Astrocyte of the hippocampus (primary cell): ENCODE results near the gene DOK3.
"Not testable (repeated sequence)": the region's sequence is repeated elsewhere in the genome, so short reads cannot be mapped to it uniquely, and the experiment has no call there.

ENCODE experiments used
- DNase-seq: peaks from one replicate; pipeline ENCODE4 v3.0.0; 2011; ENCODE audit warnings: low read depth, low spot score

DOK3 gene

DNA sequence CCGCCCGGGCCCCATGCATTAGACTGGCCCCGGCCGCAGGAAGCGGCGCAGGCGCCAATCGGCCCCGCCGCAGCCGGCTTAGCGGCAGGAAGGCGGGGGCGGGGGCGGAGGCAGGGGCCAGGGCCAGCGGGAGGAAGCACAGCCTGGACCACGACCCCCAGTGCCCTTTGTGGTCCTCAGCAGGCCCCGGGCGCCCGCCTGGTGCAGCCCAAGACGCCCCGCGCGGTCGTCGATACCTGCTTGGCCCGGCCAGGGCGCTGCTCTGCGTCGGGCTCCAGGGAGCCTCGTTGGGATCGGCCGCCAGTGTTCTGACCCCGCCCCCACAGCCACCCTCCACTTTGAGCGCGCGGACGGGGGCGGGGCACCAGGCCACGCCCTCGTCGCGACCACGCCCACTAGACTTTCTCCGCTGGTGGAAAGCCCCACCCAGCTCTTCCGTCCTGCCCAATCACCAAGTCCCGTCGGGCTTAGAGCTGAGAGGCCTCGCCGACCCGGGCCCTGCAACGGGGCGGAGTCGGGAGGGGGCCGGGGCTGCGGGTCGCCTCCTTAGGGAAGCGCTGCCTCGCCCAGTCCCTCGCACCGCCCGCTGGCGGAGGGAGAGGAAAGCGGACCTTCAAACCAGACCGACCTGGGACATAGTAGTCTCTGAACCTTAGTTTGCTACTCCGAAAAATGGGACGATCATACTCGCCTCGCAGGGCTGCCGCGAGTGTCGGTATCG is 12.2 kb downstream of the DOK3 start, which contains the start of gene PDLIM7:
PDLIM7 (minus strand) TSS at position 313 of the 721 bp plus-strand sequence. CDS start 1,092 bp downstream, outside the sequence.
- DNase-seq: peak; percentile 99

DNA sequence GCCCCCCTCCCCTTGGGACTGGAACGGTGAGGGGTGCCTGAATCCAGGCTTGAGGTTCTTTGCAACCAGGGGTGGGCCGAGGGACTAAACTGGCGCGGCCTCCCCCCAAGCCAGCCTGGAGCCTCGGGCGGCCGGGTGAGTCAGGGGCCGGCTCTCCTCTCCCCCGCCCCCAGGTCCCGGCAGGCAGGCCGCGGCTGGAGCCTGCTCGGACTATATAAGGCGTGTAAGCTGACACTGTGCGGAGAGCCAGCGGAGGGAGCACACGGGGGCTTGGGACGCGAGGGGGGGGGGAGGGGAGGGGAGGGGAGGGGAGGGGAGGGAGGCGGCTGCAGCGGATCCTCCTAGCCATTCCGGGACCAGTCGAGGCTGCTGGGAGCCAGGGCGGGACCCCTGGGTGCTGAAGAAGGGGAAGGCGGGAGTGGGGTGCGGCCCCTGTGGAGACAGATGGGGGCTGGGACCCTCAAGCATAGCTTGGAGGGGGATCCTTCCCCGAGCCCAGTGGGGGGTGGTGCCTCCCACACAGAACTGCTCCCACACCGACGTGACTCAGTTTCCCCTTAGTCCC is 12.8 kb downstream of the DOK3 start:
- peak; percentile 97 for DNase-seq

DNA sequence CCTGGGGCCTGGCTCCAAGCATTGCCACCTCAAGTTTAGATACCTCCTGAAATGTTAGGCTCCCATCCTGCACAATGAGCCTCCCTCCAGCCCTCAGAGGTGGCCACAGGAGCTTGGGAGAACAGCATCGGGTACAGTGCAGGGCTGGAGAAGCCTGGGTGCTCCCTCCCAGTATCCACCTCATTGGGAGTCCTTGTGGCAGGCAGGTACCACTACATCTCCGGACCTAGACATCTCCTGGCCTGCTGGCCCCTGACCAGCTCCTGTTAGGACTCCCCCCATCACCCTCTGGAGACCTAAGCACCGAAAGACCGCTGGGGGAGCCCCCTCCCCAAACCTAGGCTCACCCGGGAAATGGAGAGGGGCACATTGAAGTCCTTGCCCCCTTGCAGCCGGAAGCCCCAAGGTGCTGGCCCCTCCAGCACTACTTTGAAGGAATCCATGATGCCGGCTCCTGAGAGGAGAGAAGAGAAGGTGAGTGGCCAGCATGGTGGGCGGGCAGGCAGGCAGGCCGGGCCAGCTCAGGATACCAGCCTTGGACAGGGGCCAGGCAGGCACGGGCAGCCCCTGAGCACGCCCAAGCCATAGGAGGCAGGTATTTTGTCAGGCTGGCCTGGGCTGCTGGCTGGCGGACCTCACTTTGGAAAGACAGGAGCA is 13.4 kb downstream of the DOK3 start:
- peak; percentile 80 for DNase-seq

DNA sequence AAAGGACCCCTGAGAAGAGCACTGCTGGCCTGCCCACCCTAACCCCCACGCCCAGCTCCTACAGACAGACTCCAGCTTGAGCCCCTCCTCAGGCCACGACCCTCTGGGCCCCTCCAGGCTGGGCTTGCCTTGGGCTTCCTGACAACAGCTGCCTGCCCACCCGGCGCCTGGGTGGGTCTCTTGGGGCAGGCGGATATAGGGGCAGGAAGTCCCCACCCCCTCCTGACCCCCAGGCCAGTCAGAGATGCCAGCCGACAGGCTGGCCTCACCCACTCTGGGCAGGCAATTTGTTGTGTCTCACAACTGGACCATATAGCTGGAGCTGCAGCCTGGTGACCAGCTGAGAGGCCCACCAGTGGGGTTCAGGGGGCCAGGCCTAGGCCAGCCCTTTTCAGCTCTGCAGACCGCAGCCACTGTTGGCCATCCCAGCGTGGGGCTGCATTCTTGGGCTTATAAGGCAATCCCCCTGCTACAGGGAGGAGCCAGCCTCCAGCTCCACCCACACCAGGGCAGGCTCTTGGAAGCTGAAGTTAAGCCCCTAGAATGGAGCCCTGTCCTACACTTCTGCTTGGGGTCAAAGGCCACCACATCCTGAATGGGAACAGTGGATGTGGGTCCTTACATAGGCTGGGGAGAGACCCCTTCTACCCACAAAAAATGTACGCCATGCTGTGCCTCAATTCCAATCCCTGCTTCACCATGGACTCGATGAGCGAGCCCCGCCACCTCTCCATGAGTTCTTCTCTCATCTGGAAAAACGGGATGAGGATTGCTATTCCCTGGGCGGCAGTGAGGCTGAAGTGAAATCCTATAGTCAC is 14.2 kb downstream of the DOK3 start:
- DNase-seq: peak; percentile 96

DNA sequence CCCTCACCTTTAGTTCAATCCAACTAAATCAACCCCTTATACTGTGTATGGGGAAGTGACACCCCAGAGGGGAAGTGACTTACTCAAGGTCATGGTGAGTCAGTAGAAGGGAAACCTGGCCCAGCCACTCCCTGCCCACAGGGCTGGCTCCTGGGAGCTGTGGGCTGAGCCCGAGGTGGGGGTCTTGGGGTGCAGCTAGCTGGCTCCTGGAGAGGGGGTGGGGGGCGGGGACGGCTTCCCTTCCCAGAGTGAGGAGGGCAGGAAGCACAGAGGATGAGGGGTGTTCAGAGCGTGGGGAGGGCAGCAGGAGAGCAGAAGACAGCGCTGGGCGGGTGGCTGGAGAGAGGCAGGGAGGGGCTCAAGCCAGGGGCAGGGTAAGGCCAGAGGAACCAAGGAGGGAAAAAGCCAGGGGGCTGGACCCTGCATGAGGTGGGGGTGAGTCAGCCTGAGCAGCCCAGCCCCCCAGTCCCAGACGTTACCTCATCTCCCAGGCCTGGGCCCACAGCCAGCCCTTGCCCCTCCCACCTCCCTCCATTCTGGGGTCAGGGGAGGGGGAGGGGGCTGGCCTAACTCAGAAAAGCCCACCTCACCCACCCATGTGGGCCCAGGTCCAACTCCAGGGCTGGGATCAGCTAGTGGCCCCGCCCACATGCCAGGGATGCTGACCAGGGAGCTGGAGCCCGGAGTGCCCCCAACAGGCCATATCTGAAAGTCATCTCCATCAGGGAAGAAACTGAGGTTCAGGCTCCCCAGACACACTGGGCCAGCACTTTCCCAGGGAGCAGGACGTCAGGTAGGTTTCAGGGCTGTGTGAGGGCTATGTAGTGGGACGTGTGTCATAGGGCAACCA is 15.1 kb downstream of the DOK3 start:
- peak; percentile 99 for DNase-seq

DNA sequence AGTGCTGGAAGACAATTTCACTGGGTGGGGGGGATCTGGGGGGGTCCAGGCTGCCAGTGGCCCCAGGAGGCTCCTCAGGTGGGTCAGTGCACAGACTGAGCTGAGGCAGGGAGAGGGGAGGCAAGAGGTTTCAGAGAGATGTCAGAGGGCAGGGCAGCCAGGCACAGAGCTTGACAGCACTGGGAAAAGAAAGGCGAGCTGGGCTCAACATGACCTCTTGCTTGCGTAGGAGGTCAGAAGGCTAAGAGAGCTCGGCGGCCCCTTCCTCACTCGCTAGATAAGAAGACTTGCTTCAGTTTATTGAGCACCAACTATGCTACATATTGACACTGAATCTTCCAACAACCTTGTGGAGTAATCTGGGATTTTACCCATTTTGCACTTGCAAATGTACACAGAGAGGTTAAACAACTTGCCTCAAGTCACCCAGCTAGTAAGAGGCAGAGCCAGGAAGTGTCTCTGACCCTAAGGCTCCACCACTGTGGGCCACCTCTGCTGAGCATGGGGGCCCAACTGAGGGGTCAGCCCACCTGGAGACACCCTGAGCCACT is 15.8 kb downstream of the DOK3 start:
- no peak for DNase-seq

DNA sequence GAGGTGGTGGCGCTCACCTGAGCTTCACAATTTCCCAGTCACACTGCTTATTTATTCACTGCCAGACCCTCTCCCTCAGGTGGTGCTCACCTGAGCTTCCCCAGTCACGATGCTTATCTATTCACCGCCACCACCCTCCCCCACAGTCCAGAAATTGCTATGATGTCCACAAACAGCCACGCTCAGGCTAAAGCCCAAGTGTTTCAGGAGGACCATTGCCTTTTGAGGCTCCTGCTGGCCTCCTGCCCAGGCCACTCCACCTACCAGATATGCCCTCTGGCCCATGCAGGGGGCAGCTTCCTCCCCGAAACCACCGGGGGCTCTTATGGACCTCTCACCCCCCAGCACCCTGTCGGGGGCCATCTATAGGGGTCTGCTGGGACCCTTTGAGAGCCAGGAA is 16.8 kb downstream of the DOK3 start:
- peak; percentile 20 for DNase-seq

DNA sequence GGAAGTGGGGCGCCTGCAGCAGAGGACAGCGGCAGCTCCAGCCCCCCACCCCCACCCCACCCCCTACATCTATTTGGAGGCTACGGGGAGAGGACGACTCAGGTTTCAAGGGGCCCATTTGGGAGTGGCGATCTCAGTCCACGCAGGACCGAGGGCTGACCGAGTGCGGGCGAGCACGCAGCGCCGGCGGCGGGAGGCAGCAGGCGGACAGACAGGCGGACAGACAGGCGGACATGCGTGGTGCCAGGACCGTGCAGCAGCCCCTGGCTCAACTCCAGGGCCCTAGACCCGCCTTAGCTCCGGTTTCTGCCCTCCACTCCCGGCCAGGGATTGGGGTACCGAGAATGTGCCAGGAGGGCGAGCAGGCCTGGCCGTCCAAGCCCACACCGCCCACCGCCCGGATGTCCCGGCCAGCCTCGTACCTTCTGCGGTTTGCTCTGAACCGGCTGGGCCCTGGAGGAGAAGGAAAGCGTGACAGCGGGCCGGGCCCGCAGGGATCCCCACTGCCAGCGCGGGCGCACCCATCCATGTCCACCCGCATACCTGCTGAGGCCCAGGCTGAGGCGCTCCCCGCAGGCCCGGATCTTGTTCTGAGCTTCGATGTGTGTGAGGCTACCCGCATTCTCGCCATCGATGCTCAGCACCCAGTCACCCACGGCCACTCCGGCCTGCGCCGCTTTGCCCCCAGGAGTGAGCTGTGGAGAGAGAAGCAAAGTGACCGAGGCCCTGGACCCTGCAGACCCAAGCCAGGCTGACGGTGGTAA is 17.5 kb downstream of the DOK3 start:
- DNase-seq: no peak

DNA sequence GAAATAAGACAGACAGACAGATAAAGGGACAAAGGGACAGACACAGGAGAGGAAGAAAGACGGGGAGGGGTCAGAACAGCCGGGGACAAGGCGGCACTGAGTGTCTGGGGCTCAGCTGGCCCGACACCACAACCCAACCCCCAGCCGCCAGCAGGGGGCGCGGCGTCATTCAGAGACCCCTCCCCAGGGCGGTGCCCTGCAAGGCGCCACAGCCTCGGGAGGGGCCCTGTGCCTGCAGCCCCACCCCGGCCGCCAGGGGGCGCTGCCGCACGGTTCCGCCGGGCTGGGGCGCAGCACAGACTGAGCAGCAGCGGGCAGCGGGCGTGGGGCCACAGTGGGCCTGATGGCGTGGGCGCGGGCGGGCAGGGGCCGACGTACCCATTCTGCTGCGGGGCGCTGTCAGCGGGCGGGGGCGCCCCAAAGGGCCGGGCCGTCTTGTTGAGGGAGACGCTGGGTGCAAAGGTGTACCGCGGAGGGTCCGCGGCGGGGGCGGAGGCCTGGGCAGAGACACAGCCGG is 18.1 kb downstream of the DOK3 start:
- peak; percentile 83 for DNase-seq

DNA sequence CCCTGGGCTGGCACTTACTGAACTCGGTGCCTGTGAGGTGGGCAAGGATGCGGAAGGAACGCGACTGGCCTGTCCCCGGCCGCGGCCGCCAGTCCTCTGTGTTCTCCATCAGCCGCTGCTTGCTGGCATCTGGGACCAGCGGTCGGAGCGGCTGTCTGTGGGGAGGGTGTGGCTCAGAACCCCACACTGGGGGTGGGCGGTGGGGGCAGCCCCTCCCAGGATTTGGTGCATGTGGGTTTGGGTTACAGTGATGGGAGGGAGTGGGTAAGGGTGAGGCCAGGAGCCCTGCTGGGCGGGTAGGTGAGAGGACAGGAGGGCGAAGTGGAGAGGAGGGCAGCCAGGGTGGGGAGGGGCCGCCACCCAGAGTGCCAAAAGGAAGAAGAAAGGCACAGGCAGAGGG is 18.6 kb downstream of the DOK3 start:
- peak; percentile 40 for DNase-seq

DNA sequence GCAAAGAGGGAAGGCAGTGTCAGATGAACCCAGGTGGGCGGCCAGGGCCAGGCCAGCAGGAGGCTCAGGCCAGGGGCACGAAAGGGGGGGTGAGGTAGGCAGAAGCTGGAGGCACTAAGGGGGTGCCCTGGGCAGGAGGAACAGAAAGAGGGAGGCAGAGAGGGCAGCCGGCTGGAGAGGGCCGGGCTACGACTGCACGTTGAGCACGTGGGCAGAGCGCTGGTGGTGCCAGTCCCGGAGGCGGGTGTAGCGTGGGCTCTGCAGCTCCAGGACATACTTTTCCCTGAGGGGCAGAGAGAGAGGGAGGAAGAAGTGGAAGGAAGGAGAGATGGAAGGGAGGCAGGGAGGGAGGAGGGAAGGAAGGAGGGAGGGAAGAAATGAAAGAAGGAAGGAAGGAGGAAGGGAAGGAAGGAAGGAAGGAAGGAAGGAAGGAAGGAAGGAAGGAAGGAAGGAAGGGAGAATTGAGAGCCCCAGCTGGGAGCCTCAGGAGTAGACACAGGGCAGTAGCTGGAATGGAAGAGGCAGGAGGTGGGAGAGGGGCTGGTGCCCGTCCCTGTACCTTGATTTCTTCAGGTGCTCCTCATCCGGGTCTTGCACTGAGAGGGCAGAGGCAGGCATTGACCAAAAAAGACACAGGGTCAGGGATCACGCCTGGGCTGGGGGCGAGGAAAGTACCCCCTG is 19.2 kb downstream of the DOK3 start:
- DNase-seq: no peak

DNA sequence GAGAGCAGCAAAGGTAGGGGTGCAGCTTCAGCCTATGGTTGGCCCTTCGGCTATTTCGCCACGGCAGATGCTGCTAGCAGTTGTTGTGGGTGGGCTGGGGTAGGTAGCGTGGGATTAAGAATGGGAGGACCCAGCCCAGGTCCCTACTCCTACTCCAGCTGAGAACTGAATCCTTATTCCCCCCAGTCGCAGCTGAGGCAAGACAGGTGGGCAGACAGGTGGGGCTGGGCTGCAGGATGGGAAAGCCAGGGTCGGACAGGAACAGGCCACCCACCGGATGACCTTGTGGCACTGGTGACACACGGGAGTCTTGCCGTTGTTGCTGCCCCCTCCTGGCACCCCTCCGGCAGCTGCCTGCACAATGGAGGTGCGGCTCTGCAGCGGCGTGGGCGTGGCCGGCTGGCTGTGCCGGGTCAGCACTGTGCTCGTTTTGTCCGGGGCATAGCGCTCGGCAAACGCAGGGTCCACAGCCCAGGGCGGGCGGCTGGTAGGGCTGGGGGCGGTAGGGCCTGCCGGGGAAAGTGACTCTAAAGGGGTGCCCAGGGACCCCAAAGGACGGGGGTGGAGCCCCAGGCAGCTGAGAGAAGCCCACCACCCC is 20.4 kb downstream of the DOK3 start:
- DNase-seq: peak; percentile 49

DNA sequence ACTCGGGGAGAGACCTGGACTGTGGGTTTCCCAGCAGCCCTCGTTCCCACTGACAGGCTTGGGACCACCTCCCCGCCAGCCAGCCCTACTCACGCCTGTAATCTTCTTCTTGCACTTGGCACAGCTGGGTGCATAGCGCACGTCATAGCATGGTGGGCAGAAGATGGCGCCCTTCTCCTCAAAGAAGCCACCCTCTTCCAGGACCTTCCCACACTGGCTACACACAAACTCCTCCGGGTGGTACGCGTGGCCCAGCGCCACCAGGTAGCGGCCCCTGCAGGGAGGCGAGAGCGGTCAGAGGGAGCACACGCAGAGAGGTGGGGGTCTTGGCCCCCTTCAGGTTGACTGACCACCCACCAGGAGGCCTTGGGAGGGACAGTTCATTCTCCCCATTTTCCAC is 21.7 kb downstream of the DOK3 start:
- no peak for DNase-seq

DNA sequence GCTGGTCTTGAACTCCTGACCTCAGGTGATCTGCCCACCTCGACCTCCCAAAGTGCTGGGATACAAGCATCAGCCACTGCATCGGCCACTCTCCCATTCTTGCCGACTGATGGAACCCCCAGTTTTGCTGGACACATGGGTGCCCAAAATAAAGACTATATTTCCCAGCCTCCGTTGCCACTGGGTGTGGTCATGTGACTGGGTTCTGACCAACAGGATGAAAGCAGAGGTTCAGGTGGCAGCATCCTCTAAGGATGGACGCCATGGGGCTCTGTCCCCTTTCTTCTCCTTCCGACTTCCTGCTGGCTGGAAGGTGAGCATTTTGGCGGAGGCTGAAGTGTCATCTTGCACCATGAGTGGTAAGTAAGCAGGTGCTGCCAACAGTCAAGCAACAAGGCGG is 22.5 kb downstream of the DOK3 start:
- DNase-seq: no peak

DNA sequence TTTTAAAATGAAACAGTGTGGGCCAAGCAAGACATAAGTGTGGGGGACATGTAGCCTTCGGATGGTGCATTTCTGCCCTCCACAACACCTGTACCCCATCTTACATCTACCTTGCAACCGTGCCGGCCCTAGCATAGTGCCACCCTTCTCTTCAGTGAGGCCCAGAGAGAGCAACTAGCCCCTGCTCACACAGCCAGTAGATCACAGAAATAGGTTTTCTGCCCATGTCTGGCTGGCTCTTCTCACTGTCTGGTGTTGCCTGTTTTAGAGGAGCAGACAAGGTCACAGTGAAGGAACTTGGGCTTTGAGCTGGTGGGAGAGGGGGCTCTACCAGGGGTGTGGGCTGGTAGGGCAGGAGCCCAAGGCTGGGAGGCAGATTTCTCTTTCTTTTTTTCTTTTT is 23.4 kb downstream of the DOK3 start:
- no peak for DNase-seq

DNA sequence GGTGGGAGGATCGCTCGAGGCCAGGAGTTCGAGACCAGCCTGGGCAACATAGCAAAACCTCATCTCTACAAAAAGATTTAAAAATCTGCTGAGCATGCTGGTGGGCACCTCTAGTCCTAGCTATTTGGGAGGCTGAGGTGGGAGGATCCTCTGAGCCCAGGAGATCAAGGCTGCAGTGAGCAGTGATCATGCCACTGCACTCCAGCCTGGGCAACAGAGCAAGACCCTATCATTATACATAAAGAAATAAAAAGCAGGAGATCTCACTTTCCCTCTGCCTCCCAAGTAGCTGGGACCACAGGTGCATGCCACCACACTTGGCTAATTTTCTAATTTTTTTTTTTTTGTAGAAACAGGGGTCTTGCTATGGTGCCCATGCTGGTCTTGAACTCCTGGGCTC is 23.9 kb downstream of the DOK3 start:
- DNase-seq: not testable (repeated sequence)

DNA sequence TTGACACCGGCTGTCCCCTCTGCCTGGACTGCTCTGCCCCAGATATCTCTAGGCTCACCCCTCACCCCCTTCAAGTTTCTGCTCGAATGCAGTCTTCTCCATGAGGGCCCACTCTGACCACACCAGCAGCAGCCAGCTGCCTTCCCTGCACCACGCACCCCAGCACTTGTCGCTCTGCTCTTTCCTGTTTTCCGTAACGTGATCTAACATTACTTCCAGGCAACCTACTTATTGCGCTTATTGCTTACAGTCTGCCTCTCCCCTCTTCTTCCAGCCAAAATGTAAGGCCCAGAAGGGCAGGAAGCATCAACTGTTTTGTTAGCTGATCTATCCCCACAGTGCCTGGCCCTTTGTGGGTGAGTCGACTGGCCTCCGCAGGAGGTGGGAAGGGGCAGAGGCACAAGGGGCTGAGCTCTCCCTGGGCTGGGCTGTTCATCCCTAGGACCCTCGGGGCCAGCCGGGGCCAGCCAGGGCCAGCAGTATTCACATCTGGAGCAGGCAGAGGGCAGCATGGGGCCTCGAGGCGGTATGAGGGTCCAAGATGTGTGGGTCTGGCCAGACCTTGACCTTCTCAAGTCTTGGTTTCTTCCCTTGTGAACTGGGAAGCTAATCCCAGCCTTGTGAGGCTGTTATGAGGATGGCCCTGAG is 24.6 kb downstream of the DOK3 start:
- no peak for DNase-seq
